Epithelial cell of proximal tubule (primary cell): ENCODE data around the gene WDR90. TPM values are rescaled to one million over a fixed set of nuclear protein-coding genes. Genes with fewer than 3 reads are reported as not detected.

Source experiments
- DNase-seq: peaks from one replicate; pipeline ENCODE4 v3.0.0-alpha.2; 2011; ENCODE audit warnings: low read depth
- H3K4me3 ChIP-seq: 2 replicates; pipeline ENCODE4 v1.5.1; 2011; ENCODE audit warnings: low read depth, mild to moderate bottlenecking, low read length
- total RNA-seq: library from RNA; depleted of rRNA; stranded (reverse); fragments of >200 nt; gene quantifications from 2 replicates; pipeline ENCODE4 v1.2.3, GENCODE V29; 2015
- TF ChIP-seq, protein P1 (sequence below): conservative IDR thresholded peaks from 2 replicates; pipeline ENCODE4 v1.5.1; 2012; ENCODE audit warnings: low read depth, mild to moderate bottlenecking, low read length

Gene WDR90
- 22.0 and 45.6 TPM in 2 replicates for total RNA-seq

DNA sequence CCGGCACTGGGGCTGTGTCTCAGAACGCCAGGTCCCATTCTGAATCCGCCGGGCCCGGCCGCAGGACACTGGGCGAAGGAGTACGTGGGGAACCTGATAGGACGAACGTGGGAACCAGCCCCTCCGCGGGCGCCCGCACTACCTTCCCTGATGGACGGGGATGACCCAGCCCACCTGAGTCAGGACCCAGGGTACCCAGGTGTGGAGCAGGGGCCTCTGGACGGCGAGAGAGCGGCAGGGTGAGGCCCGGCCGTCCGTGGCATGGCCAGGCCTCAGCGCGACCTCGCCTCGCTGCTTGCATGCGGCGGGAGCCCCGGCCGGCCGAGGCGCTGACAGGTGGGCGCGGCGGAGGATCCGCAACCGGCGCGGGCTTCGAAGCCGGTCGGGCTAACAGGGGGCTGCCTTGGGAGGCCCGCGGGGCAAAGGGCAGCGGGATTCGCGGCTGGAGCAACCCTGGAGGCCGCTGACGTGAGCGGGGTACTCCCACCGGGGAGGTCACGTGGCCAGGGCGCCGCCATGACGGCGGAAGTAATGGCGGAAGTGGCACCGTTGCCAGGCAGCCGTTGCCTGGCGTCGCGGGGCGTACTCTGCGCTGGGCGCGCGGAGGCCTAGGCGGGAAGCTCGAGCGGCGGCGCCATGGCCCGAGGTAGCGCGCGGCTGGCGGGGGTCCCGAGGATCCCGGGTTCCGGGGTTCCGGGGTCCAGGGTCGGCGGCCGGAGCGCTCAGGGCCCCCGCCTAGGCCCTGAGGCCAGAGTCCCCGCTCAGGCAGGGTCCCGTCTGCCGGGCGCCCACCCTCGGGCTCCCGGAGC is at the start of gene WDR90:
Gene WDR90, plus strand, starts transcription at position 585 of the 809 bp plus-strand sequence. Its CDS starts 52 bp downstream, at position 637.
- TF ChIP-seq, protein P1, sequence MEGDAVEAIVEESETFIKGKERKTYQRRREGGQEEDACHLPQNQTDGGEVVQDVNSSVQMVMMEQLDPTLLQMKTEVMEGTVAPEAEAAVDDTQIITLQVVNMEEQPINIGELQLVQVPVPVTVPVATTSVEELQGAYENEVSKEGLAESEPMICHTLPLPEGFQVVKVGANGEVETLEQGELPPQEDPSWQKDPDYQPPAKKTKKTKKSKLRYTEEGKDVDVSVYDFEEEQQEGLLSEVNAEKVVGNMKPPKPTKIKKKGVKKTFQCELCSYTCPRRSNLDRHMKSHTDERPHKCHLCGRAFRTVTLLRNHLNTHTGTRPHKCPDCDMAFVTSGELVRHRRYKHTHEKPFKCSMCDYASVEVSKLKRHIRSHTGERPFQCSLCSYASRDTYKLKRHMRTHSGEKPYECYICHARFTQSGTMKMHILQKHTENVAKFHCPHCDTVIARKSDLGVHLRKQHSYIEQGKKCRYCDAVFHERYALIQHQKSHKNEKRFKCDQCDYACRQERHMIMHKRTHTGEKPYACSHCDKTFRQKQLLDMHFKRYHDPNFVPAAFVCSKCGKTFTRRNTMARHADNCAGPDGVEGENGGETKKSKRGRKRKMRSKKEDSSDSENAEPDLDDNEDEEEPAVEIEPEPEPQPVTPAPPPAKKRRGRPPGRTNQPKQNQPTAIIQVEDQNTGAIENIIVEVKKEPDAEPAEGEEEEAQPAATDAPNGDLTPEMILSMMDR = no peak
- DNase-seq = no peak
- H3K4me3 ChIP-seq = peak within 1 kb of the TSS; percentile 70

DNA sequence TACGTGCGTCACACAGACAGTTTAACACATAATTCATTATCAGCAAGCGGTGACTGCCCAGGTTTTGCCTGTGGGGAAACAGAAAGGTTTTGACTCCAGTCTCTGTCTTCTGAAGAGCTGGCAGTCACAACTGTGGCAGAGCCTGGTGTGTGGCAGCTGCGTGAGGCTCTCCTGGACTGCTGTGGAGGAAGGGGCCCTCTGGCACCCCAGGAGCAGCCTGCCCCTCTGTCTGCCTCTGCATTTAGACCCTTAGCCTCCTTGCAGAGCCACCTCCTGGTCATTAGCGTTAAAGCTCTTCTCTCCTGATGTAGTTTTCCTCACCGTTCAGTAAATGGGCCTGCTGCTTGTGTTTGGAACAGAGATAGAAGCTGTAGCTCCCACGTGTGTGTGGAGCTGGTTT is 48.4 kb upstream of the WDR90 start:
- TF ChIP-seq, protein P1 = peak; percentile 44
- no peak for DNase-seq
- H3K4me3 ChIP-seq = no peak overlapping the region

GRCh38 chr16:603933-604332 is 45.2 kb upstream of the WDR90 start:
- no peak overlapping the region for H3K4me3 ChIP-seq
- no peak for DNase-seq
- TF ChIP-seq, protein P1 = no peak

GRCh38 chr16:606656-607307 is 42.4 kb upstream of the WDR90 start:
- DNase-seq = no peak
- TF ChIP-seq, protein P1 = no peak
- no peak overlapping the region for H3K4me3 ChIP-seq

DNA sequence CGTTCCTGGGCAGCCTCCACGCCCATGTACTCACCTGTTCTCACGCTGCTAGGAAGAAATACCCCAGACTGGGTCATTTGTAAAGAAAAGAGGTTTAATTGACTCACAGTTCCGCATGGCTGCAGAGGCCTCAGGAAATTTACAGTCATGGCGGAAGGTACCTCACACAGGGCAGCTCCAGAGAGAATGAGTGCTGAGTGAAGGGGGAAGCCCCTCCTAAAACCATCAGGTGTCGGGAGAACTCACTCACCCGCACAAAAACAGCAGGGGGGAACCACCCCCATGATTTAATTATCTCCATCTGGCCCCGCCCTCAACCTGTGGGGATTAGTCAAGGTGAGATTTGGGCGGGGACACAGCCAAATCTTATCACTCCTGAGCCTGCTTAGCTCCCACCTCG is 41.1 kb upstream of the WDR90 start:
- no peak for DNase-seq
- TF ChIP-seq, protein P1 = no peak
- no peak overlapping the region for H3K4me3 ChIP-seq

GRCh38 chr16:609316-609715 is 39.8 kb upstream of the WDR90 start:
- no peak for DNase-seq
- no peak overlapping the region for H3K4me3 ChIP-seq
- TF ChIP-seq, protein P1 = no peak

DNA sequence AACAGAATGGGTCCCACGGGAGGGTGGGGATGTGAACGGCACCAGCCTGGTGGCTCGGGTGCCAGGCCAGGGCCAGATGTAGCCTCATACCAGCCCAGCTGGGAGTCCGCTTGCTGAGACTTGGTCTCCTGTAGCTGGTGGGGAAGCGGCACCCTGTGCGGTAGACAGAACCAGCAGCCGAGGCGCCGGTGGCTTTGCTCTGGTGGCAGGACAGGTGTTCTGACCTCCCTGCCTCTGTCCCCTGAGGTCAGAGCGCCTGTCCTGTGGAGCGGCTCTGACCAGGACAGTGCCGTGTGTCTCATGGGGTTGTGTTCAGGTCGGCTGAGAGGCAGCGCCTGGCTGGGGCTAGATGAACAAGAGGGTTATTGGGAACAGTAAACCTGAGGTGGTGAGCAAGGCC is 39.2 kb upstream of the WDR90 start:
- TF ChIP-seq, protein P1 = no peak
- H3K4me3 ChIP-seq = no peak overlapping the region
- no peak for DNase-seq
